Sigmoid colon (tissue), 4 donors: ENCODE data around the gene ANKS4B.

ENCODE experiments used
- EP300 ChIP-seq, 4 donors: sonication (generic); formaldehyde crosslinking; IDR thresholded peaks; one replicate each; pipeline ENCODE4 v1.6.1; 2017; ENCODE audit warnings: antibody characterized with exemption in 4 of 4
- POLR2A ChIP-seq, 2 donors: fragments of 450-650 bp; IDR thresholded peaks; one replicate each; pipeline ENCODE4 v1.6.1; 2016; ENCODE audit warnings: antibody characterized with exemption in 2 of 2, mild to moderate bottlenecking in 2 of 2, moderate library complexity in 2 of 2
- POLR2AphosphoS5 ChIP-seq, 4 donors: sonication (generic); formaldehyde crosslinking; IDR thresholded peaks; one replicate each; pipeline ENCODE4 v1.6.1; 2017; ENCODE audit warnings: antibody characterized with exemption in 4 of 4
- TF ChIP-seq, protein P1 (sequence below), 4 experiments: fragments of 450-650 bp in 3 of 4; fragments of 200-600 bp in 1 of 4; IDR thresholded peaks; one replicate each; pipeline ENCODE4 v1.5.1; 2016 to 2019; ENCODE audit warnings: antibody characterized with exemption in 4 of 4, mild to moderate bottlenecking in 3 of 4, moderate library complexity in 2 of 4

DNA sequence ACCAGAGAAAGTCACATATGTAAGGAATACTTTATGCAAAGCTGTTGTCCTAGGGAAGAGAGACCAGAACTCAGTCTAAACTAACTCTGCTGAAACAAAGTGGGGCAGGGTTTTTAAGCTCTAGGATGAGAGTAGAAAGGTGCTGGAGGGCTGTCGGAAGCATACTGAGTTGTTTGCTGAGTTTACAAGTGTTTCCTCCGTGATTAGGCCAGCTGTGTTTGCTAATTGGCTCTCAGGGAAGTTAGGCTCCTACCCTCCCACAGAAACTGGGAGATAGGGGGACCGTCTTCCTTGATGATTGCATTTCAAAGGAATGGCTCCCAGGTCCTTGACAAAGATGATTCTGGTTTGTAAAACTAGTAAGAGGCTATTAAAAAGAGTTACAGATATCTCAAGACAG is 69.0 kb downstream of the ANKS4B start:
- no peak for TF ChIP-seq POLR2A (IDR thresholded peaks at IDR 0.05)
- TF ChIP-seq, protein P1, sequence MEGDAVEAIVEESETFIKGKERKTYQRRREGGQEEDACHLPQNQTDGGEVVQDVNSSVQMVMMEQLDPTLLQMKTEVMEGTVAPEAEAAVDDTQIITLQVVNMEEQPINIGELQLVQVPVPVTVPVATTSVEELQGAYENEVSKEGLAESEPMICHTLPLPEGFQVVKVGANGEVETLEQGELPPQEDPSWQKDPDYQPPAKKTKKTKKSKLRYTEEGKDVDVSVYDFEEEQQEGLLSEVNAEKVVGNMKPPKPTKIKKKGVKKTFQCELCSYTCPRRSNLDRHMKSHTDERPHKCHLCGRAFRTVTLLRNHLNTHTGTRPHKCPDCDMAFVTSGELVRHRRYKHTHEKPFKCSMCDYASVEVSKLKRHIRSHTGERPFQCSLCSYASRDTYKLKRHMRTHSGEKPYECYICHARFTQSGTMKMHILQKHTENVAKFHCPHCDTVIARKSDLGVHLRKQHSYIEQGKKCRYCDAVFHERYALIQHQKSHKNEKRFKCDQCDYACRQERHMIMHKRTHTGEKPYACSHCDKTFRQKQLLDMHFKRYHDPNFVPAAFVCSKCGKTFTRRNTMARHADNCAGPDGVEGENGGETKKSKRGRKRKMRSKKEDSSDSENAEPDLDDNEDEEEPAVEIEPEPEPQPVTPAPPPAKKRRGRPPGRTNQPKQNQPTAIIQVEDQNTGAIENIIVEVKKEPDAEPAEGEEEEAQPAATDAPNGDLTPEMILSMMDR (IDR thresholded peaks at IDR 0.05) = no peak
- no peak for TF ChIP-seq POLR2AphosphoS5 (IDR thresholded peaks at IDR 0.05)
- no peak for TF ChIP-seq EP300 (IDR thresholded peaks at IDR 0.05)
